Neural cell (in vitro differentiated cells): ENCODE results near the gene HORMAD2.

Source experiments
- CTCF ChIP-seq: fragments of 450-650 bp; IDR thresholded peaks from 2 replicates; pipeline ENCODE4 v1.5.1; 2014; ENCODE audit warnings: antibody characterized with exemption, mild to moderate bottlenecking, moderate library complexity; ENCODE audit not compliant: poor library complexity, severe bottlenecking
- EZH2 ChIP-seq: fragments of 200-600, 300-800 bp; shearing (Covaris generic), sonication (generic); IDR thresholded peaks from 2 replicates; pipeline ENCODE4 v1.6.1; 2014; ENCODE audit warnings: antibody characterized with exemption, low read length, borderline replicate concordance, mild to moderate bottlenecking; ENCODE audit not compliant: insufficient read depth, poor library complexity, severe bottlenecking
- MXI1 ChIP-seq: fragments of 450-650 bp; conservative IDR thresholded peaks from 2 replicates; pipeline ENCODE4 v1.6.1; 2014; ENCODE audit warnings: antibody characterized with exemption, mild to moderate bottlenecking; ENCODE audit not compliant: poor library complexity, severe bottlenecking
- POLR2AphosphoS5 ChIP-seq: IDR thresholded peaks from 2 replicates; pipeline ENCODE4 v1.6.1; 2012
- RAD21 ChIP-seq: fragments of 450-650 bp; conservative IDR thresholded peaks from 2 replicates; pipeline ENCODE4 v1.6.1; 2014; ENCODE audit warnings: antibody characterized with exemption, mild to moderate bottlenecking, moderate library complexity
- REST ChIP-seq: IDR thresholded peaks from 2 replicates; pipeline ENCODE4 v1.6.1; 2012; ENCODE audit warnings: borderline replicate concordance

GRCh38 chr22:30041881-30042280 is 38.4 kb upstream of the HORMAD2 start:
- TF ChIP-seq CTCF = no peak
- no peak for TF ChIP-seq RAD21
- no peak for TF ChIP-seq MXI1
- no peak for TF ChIP-seq POLR2AphosphoS5
- TF ChIP-seq REST = no peak
- TF ChIP-seq EZH2 = no peak
